ENCODE data around the gene SCARB1. TPM values are rescaled to one million over a fixed set of nuclear protein-coding genes. Genes with fewer than 3 reads are reported as not detected.
A peak's percentile ranks its signal among the peaks of the same experiment; 100 is the strongest.

The SCARB1 gene
- total and polyA plus RNA-seq, 9 donors = 20.8 to 1,262 (median 81.7) TPM

- 33 to 42% (median 34%) methylated on average over 4 of the region's 4 CpGs for WGBS, 3 donors
- Histone ChIP-seq H3K4me1 (ENCODE audit: insufficient read depth) (peaks cover 27% of the 10 kb centered on the region), H3K27me3 (no peaks in the 10 kb centered on the region), H3K27ac (peak overlapping the region in 1 of 2 donors; percentile 1), H3K36me3 (no peaks in the 10 kb centered on the region), H3K9me3 (no peaks in the 10 kb centered on the region), H3K4me3 (no peak overlapping the region)
- no peak for DNase-seq
- intact Hi-C loops (cut with DNase I) = loop anchor here in 1 of 4 donors (10.0 kb wide), 1 partner anchor 62 kb away; no protein-coding TSS in a partner anchor
- TF ChIP-seq POLR2A (IDR thresholded peaks at IDR 0.05) (no peak), CTCF (IDR thresholded peaks at IDR 0.05) (no peak), EP300 (IDR thresholded peaks at IDR 0.05) (no peak)
These were observed 30.8 kb downstream of the SCARB1 start for GRCh38 chr12:124832856-124833255.

- peaks cover 27% of the 10 kb centered on the region for H3K4me1 ChIP-seq (ENCODE audit: insufficient read depth)
- no peak for DNase-seq
- no peaks in the 10 kb centered on the region for H3K9me3 ChIP-seq
- H3K4me3 ChIP-seq = no peak overlapping the region
- no peaks in the 10 kb centered on the region for H3K27me3 ChIP-seq
- H3K36me3 ChIP-seq = no peaks in the 10 kb centered on the region
- WGBS, 3 donors = 94 to 99% (median 96%) methylated on average over 8 of the region's 8 CpGs
- TF ChIP-seq CTCF (IDR thresholded peaks at IDR 0.05) (no peak), EP300 (IDR thresholded peaks at IDR 0.05) (no peak), POLR2A (IDR thresholded peaks at IDR 0.05) (no peak)
- intact Hi-C loops (cut with DNase I) = loop anchor here in 1 of 4 donors (10.0 kb wide), 1 partner anchor 63 kb away; no protein-coding TSS in a partner anchor
- H3K27ac ChIP-seq = no peak overlapping the region
These were observed 32.1 kb downstream of the SCARB1 start for GRCh38 chr12:124831590-124831989.

GRCh38 chr12:124830306-124830705 is 33.4 kb downstream of the SCARB1 start:
- TF ChIP-seq CTCF (IDR thresholded peaks at IDR 0.05) = no peak
- no peak for TF ChIP-seq POLR2A (IDR thresholded peaks at IDR 0.05)
- no peak for TF ChIP-seq EP300 (IDR thresholded peaks at IDR 0.05)
- no peaks in the 10 kb centered on the region for H3K36me3 ChIP-seq
- WGBS, 3 donors = 96 to 98% (median 96%) methylated on average over 6 of the region's 6 CpGs
- H3K4me3 ChIP-seq = no peak overlapping the region
- peaks cover 27% of the 10 kb centered on the region for H3K4me1 ChIP-seq (ENCODE audit: insufficient read depth)
- no peaks in the 10 kb centered on the region for H3K27me3 ChIP-seq
- H3K27ac ChIP-seq = no peak overlapping the region
- intact Hi-C loops (cut with DNase I) = loop anchor here in 1 of 4 donors (10.0 kb wide), 1 partner anchor 64 kb away; no protein-coding TSS in a partner anchor
- H3K9me3 ChIP-seq = no peaks in the 10 kb centered on the region
- DNase-seq = no peak

- 93 to 96% (median 93%) methylated on average over 4 of the region's 4 CpGs for WGBS, 3 donors
- no peak overlapping the region for H3K27ac ChIP-seq
These were observed 33.9 kb downstream of the SCARB1 start for GRCh38 chr12:124829708-124830304.

More at GRCh38 chr12:124829708-124830304, 33.9 kb downstream of the SCARB1 start:
- no peaks in the 10 kb centered on the region for H3K36me3 ChIP-seq
- no peak overlapping the region for H3K4me3 ChIP-seq
- no peaks in the 10 kb centered on the region for H3K27me3 ChIP-seq
- intact Hi-C loops (cut with DNase I) = loop anchor here in 1 of 4 donors (10.0 kb wide), 1 partner anchor 65 kb away; no protein-coding TSS in a partner anchor
- H3K9me3 ChIP-seq = no peaks in the 10 kb centered on the region
- no peak for TF ChIP-seq EP300 (IDR thresholded peaks at IDR 0.05)
- TF ChIP-seq CTCF (IDR thresholded peaks at IDR 0.05) = no peak
- TF ChIP-seq POLR2A (IDR thresholded peaks at IDR 0.05) = no peak
- peaks cover 25% of the 10 kb centered on the region for H3K4me1 ChIP-seq (ENCODE audit: insufficient read depth)
- no peak for DNase-seq
